ENCODE measurements around the gene SAXO2. TPM values are rescaled to one million over a fixed set of nuclear protein-coding genes. Genes with fewer than 3 reads are reported as not detected.
"Not testable (repeated sequence)": the region's sequence is repeated elsewhere in the genome, so short reads cannot be mapped to it uniquely, and the experiment has no call there.

SAXO2 gene
- total and polyA plus RNA-seq, 2 donors (not counting 1 experiment from before 2014, with no cell fraction given): 0.36 to 0.66 TPM

DNA sequence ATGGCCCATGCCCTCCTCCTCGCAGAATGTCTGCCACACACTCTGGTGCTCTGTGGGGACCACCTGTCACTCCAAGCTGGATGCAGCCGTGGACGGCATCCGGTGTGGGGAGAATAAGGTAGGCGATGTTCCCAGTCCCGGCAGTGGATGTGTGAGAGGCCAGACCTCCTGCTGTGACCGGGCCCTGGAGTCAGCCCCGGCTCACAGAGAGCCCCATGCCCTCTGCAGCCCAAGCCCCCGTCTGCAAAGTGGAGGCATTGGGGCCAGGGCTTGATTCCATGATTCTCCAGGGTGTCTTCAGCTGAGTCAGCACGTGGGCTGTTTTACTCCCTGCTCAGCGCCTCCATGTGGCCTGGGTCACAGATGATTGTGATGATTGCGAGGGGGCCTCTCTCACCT is 54.5 kb downstream of the SAXO2 start:
- Histone ChIP-seq H2AFZ (ENCODE audit: low read length) (no peak overlapping the region), H3K4me1 (ENCODE audit: control insufficient read depth, extremely low read depth, insufficient read depth, low read length) (no peaks in the 10 kb centered on the region), H3K4me2 (ENCODE audit: extremely low read depth, insufficient read depth, low read length) (no peak overlapping the region), H3K79me2 (ENCODE audit: control insufficient read depth, insufficient read depth, low read length) (no peaks in the 10 kb centered on the region), H3K27ac (ENCODE audit: insufficient read depth, low read length) (no peak overlapping the region), H4K20me1 (ENCODE audit: control insufficient read depth, extremely low read depth, insufficient read depth, low read length) (no peaks in the 10 kb centered on the region), H3K4me3 (replicated peaks in 1 of 4; ENCODE audit: control extremely low read depth in 1 of 4, insufficient read depth in 1 of 4, low read depth in 3 of 4, low read length in 4 of 4) (no peak overlapping the region), H3K36me3 (ENCODE audit: control insufficient read depth, insufficient read depth, low read length) (no peaks in the 10 kb centered on the region), H3K9ac (ENCODE audit: insufficient read depth, low read length) (no peak overlapping the region), H3K27me3 (ENCODE audit: control insufficient read depth, insufficient read depth, low read length) (peaks cover 3% of the 10 kb centered on the region), H3K9me3 (ENCODE audit: control insufficient read depth, insufficient read depth, low read depth, low read length) (no peaks in the 10 kb centered on the region)
- DNase-seq (ENCODE audit: low read depth in 2 of 2): no peak
- no peak for TF ChIP-seq CTCF (conservative IDR thresholded peaks at IDR 0.05 in 1 of 2, IDR thresholded peaks at IDR 0.05 in 1 of 2; ENCODE audit: low read depth in 1 of 2, low read length in 2 of 2)
- no peak for TF ChIP-seq EZH2 (IDR thresholded peaks at IDR 0.05; ENCODE audit: low read length, missing control alignments)

GRCh38 chr15:82317516-82317915 is 54.9 kb downstream of the SAXO2 start:
- not testable (repeated sequence) for H3K9me3 ChIP-seq (ENCODE audit: control insufficient read depth, insufficient read depth, low read depth, low read length); H3K79me2 ChIP-seq (ENCODE audit: control insufficient read depth, insufficient read depth, low read length); H4K20me1 ChIP-seq (ENCODE audit: control insufficient read depth, extremely low read depth, insufficient read depth, low read length); H3K4me3 ChIP-seq (replicated peaks in 1 of 4; ENCODE audit: control extremely low read depth in 1 of 4, insufficient read depth in 1 of 4, low read depth in 3 of 4, low read length in 4 of 4); H3K4me2 ChIP-seq (ENCODE audit: extremely low read depth, insufficient read depth, low read length); DNase-seq (ENCODE audit: low read depth in 2 of 2); H2AFZ ChIP-seq (ENCODE audit: low read length); H3K4me1 ChIP-seq (ENCODE audit: control insufficient read depth, extremely low read depth, insufficient read depth, low read length); H3K9ac ChIP-seq (ENCODE audit: insufficient read depth, low read length); H3K36me3 ChIP-seq (ENCODE audit: control insufficient read depth, insufficient read depth, low read length); H3K27me3 ChIP-seq (ENCODE audit: control insufficient read depth, insufficient read depth, low read length); H3K27ac ChIP-seq (ENCODE audit: insufficient read depth, low read length)

GRCh38 chr15:82318281-82318680 is 55.7 kb downstream of the SAXO2 start:
- not testable (repeated sequence) for H4K20me1 ChIP-seq (ENCODE audit: control insufficient read depth, extremely low read depth, insufficient read depth, low read length); H3K9ac ChIP-seq (ENCODE audit: insufficient read depth, low read length); H3K36me3 ChIP-seq (ENCODE audit: control insufficient read depth, insufficient read depth, low read length); H3K27me3 ChIP-seq (ENCODE audit: control insufficient read depth, insufficient read depth, low read length); H3K9me3 ChIP-seq (ENCODE audit: control insufficient read depth, insufficient read depth, low read depth, low read length); H3K4me2 ChIP-seq (ENCODE audit: extremely low read depth, insufficient read depth, low read length); H3K27ac ChIP-seq (ENCODE audit: insufficient read depth, low read length); DNase-seq (ENCODE audit: low read depth in 2 of 2); H3K79me2 ChIP-seq (ENCODE audit: control insufficient read depth, insufficient read depth, low read length); H3K4me1 ChIP-seq (ENCODE audit: control insufficient read depth, extremely low read depth, insufficient read depth, low read length); H2AFZ ChIP-seq (ENCODE audit: low read length); H3K4me3 ChIP-seq (replicated peaks in 1 of 4; ENCODE audit: control extremely low read depth in 1 of 4, insufficient read depth in 1 of 4, low read depth in 3 of 4, low read length in 4 of 4)

DNA sequence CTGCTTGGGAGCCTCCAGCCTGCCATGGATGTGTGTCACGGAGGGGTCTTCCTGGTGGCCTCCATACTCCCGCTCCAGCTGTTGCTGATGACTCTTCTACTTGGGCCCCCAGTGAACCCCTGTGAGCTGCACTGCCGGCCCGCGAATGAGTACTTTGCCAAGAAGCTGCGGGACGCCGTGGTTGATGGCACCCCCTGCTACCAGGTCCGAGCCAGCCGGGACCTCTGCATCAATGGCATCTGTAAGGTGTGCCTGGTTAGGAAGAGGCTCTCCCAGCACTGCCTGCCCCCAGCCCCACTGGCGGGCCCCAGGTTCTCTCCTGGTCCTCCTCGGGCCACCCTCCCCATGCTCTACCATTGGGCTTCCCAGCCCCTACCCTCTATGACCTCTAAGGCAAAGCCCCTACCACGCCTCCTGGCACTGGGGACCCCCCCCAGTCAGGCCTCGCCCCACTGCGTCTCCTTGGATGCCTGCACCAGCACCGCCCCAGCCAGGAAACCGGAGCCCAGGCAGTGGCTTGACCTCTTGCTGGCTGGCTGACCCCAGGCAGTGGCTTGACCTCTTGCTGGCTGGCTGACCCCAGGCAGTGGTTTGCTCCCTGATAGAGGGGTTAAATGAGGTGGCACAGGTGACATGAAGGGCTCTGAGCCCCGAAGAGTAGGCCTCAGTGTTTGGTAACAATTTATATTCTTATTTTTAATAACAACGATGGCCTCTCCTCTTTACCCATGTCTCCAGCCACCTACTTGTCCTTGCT is 57.1 kb downstream of the SAXO2 start:
- not testable (repeated sequence) for H3K9ac ChIP-seq (ENCODE audit: insufficient read depth, low read length); H3K9me3 ChIP-seq (ENCODE audit: control insufficient read depth, insufficient read depth, low read depth, low read length); H3K36me3 ChIP-seq (ENCODE audit: control insufficient read depth, insufficient read depth, low read length); H3K4me3 ChIP-seq (replicated peaks in 1 of 4; ENCODE audit: control extremely low read depth in 1 of 4, insufficient read depth in 1 of 4, low read depth in 3 of 4, low read length in 4 of 4); H4K20me1 ChIP-seq (ENCODE audit: control insufficient read depth, extremely low read depth, insufficient read depth, low read length); H3K4me2 ChIP-seq (ENCODE audit: extremely low read depth, insufficient read depth, low read length); H3K27ac ChIP-seq (ENCODE audit: insufficient read depth, low read length); DNase-seq (ENCODE audit: low read depth in 2 of 2); H3K4me1 ChIP-seq (ENCODE audit: control insufficient read depth, extremely low read depth, insufficient read depth, low read length); H3K79me2 ChIP-seq (ENCODE audit: control insufficient read depth, insufficient read depth, low read length); H3K27me3 ChIP-seq (ENCODE audit: control insufficient read depth, insufficient read depth, low read length); H2AFZ ChIP-seq (ENCODE audit: low read length)

GRCh38 chr15:82320861-82321260 is 58.2 kb downstream of the SAXO2 start:
- H2AFZ ChIP-seq (ENCODE audit: low read length); H3K36me3 ChIP-seq (ENCODE audit: control insufficient read depth, insufficient read depth, low read length); H3K4me1 ChIP-seq (ENCODE audit: control insufficient read depth, extremely low read depth, insufficient read depth, low read length); H3K79me2 ChIP-seq (ENCODE audit: control insufficient read depth, insufficient read depth, low read length); H4K20me1 ChIP-seq (ENCODE audit: control insufficient read depth, extremely low read depth, insufficient read depth, low read length); DNase-seq (ENCODE audit: low read depth in 2 of 2); H3K4me2 ChIP-seq (ENCODE audit: extremely low read depth, insufficient read depth, low read length); H3K4me3 ChIP-seq (replicated peaks in 1 of 4; ENCODE audit: control extremely low read depth in 1 of 4, insufficient read depth in 1 of 4, low read depth in 3 of 4, low read length in 4 of 4); H3K9ac ChIP-seq (ENCODE audit: insufficient read depth, low read length); H3K9me3 ChIP-seq (ENCODE audit: control insufficient read depth, insufficient read depth, low read depth, low read length); H3K27ac ChIP-seq (ENCODE audit: insufficient read depth, low read length); H3K27me3 ChIP-seq (ENCODE audit: control insufficient read depth, insufficient read depth, low read length): not testable (repeated sequence)

- not testable (repeated sequence) for H3K27me3 ChIP-seq (ENCODE audit: control insufficient read depth, insufficient read depth, low read length); H3K4me1 ChIP-seq (ENCODE audit: control insufficient read depth, extremely low read depth, insufficient read depth, low read length); H3K9me3 ChIP-seq (ENCODE audit: control insufficient read depth, insufficient read depth, low read depth, low read length); H3K27ac ChIP-seq (ENCODE audit: insufficient read depth, low read length); H3K36me3 ChIP-seq (ENCODE audit: control insufficient read depth, insufficient read depth, low read length); H3K79me2 ChIP-seq (ENCODE audit: control insufficient read depth, insufficient read depth, low read length); DNase-seq (ENCODE audit: low read depth in 2 of 2); H3K4me3 ChIP-seq (replicated peaks in 1 of 4; ENCODE audit: control extremely low read depth in 1 of 4, insufficient read depth in 1 of 4, low read depth in 3 of 4, low read length in 4 of 4); H3K4me2 ChIP-seq (ENCODE audit: extremely low read depth, insufficient read depth, low read length); H4K20me1 ChIP-seq (ENCODE audit: control insufficient read depth, extremely low read depth, insufficient read depth, low read length); H3K9ac ChIP-seq (ENCODE audit: insufficient read depth, low read length); H2AFZ ChIP-seq (ENCODE audit: low read length)
Observed at GRCh38 chr15:82322488-82322887, 59.9 kb downstream of the SAXO2 start.

Data from fibroblast of lung (primary cell).